ENCODE data around the gene ORM1.
"Not testable (repeated sequence)": the region's sequence is repeated elsewhere in the genome, so short reads cannot be mapped to it uniquely, and the experiment has no call there.

The ORM1 gene

GRCh38 chr9:114328357-114328820 is 5.5 kb downstream of the ORM1 start:
- DNase-seq = not testable (repeated sequence)

GRCh38 chr9:114328937-114329624 is 6.2 kb downstream of the ORM1 start:
- DNase-seq = not testable (repeated sequence)

GRCh38 chr9:114329625-114330022 is 6.7 kb downstream of the ORM1 start, which contains the start of gene ORM2:
Gene ORM2 (plus strand): TSS chr9:114329869. CDS start chr9:114329905, 36 bp downstream.
- not testable (repeated sequence) for DNase-seq

GRCh38 chr9:114330636-114331035 is 7.7 kb downstream of the ORM1 start:
- no peak for DNase-seq

DNA sequence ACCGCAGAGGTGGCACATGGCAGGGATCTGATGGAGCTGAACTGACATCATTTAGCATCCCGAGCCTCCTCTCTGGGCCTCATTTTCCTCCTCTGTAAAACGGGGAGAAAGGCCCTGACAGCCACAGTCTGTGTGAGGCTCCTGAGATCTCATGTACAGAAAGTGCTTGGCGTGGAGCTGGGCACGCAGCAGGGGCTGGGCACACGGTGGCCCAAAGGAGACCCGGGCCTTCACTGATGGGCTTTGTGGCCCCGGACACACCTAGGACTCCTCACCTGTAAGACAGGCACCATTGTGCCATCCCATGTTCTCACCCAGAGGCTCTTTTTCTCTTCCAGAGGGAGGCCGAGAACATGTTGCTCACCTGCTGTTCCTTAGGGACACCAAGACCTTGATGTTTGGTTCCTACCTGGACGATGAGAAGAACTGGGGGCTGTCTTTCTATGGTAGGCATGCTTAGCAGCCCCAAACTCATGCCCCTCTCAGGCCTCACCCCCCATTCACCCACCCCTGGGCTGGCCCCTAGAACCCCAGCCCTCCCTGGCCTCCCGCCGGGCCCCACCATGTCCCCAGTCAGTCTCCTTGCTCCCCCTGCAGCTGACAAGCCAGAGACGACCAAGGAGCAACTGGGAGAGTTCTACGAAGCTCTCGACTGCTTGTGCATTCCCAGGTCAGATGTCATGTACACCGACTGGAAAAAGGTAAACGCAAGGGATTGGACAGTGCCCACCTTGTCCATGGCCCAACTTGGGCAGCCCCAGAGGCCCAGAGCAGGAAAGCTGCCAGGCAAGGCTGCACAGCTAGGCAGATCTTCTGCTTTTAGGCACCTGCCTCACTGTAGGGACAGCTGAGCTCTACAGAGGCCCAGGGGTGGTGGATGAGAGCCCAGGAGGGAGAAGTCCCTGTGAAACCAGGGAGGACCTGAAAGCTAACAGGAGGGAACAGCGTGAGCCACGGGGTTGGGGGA is 8.6 kb downstream of the ORM1 start:
- DNase-seq = not testable (repeated sequence)

DNA sequence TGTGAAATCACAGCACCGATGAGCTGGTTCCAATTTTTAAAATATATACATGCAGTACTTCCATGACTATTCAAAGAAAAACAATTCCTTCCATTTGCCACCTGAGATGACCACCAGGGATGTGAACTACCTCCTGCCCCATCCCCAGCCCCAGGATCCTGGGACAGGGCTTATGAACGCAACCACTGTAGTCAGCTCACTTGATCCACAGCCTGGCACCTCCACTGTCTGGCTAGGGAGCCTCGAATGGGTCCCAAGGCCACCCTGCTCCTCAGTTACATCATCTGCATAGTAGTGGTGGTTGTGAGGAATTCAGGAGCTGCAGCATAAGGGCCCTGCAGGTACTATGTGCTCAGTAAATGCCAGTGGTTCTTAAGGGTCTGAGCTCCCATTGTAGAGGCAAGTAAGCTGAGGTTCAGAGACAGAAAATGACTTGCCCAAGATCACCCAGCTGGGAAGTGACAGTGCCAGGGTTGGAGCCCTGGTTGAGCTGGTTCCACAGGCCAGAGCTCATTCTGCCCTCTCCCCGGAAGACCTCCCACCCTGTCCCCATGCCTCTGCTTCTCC is 9.7 kb downstream of the ORM1 start:
- not testable (repeated sequence) for DNase-seq

DNA sequence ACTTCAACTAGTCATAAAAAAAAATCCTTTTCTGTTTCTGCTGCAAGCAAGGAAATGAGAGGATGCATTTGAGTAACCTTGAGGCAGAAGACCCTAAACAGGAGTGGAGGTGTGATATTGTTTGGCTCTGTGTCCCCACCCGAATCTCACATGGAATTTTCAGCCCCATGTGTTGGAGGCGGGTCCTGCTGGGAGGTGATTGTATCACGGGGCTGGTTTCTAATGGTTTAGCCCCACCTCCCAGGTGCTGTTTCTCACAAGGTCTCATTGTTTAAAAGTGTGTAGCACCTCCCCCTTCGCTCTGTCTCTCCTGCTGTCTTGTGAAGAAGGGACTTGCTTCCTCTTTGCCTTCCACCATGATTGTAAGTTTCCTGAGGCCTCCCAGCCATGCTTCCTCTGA is 10.8 kb downstream of the ORM1 start:
- not testable (repeated sequence) for DNase-seq

DNA sequence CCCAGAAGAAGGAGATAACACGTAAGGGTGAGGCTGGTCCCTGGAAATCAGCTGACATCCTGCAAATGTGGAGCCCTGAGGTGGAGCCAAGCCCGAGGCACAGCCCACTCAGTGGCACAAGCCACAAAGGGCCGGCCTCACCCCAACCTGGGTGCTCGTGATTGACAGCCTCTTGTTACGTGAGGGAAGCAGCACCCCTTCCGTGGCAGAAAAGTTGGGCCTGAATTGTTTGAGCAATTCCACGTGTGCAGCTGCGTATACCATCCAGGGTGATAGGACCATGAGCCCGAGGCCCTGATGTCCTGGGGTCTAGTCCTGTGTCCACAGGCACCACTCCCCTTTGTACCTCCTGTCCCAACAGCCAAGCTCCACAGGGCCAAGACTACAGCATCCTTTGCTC is 11.6 kb downstream of the ORM1 start:
- no peak for DNase-seq

GRCh38 chr9:114335745-114336144 is 12.8 kb downstream of the ORM1 start:
- DNase-seq = no peak

GRCh38 chr9:114336157-114336556 is 13.3 kb downstream of the ORM1 start:
- DNase-seq = no peak

DNA sequence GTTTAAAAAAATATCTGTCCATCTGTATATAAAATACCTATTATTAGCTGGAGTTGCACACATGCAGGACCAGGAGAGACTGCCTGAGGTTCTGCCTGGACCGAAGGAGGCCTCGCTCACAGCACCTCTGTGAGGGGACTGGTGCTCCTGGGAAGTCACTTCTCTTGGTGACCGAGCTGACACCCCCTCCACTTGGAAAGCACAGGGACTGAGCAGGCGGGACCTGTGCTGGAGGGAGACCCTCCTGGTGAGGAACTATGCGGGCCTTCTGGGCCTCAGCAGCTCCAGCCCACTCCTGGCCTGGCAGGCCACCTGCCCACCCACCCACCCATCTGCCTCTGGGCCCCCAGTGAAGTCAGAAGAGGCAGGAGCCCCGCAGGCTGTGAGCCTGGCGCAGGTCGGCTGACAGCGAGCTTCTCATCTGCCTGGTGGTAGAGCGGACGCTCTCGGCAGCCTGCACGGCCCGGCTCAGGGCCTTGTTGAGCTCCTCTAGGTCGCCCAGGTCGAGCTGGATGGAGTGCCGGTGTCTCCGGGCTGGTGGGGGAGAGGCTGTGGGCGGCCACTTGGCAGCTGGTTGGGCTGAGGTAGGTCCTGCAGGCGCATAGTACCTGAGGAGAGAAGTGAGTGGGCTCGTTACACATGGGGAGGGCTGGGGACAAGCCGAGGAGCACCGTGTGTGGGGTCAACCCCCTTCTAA is 13.9 kb downstream of the ORM1 start:
- no peak for DNase-seq

GRCh38 chr9:114338187-114338586 is 15.3 kb downstream of the ORM1 start:
- DNase-seq = no peak

DNA sequence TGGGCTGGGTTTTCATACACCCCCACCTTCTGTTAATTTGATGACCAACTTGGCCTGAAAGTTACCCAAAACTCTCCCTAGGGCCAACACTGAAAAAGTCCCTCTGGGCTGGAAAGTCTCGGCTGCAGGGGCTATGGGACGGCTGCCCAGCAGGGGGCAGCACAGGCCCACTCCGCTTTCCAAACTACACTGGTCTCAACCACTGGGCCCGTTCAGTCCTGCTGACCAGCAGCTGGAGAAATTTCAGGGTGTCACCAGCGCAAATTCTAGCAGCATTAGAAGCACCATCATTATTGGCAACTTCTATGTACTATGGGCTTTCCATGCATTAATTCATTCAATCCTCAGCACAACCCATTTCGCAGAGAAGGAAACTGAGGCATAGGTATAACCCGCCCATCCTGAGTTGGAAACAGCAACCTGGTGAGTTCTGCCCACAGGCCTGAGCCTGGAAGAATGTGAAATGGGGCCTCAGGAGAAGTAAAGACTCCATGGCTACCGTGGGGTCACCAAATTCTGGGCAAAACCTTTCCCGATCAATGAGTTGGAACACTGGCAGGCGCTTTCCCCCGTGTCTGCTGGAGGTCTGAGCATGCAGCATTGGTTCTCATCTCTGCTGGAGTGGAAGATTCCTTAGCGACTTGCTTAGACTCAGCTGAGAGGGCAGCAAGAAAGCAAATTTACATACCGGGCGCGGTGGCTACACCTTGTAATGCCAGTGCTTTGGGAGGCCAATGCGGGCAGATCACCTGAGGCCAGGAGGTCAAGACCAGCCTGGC is 16.4 kb downstream of the ORM1 start:
- no peak for DNase-seq

GRCh38 chr9:114341152-114341830 is 18.4 kb downstream of the ORM1 start:
- DNase-seq = no peak

DNA sequence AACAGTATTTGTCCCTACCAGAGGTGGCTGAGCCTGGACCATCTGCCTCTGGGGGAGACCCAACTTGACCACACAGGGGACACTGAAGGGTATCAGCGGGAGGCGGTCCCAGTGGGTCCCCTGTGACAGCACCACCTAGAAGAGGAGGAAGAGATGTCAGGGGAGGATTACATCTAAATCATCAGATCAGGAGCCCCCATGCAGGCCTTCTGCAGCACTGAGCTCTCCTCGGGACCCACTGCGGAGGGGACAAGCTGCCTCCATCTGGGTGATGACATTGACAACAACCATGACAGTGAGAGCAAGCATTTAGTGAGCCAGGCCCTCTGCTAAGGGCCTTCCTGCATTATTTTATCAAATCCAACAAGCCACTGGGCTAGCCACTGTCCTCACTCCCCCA is 19.1 kb downstream of the ORM1 start:
- DNase-seq = no peak

DNA sequence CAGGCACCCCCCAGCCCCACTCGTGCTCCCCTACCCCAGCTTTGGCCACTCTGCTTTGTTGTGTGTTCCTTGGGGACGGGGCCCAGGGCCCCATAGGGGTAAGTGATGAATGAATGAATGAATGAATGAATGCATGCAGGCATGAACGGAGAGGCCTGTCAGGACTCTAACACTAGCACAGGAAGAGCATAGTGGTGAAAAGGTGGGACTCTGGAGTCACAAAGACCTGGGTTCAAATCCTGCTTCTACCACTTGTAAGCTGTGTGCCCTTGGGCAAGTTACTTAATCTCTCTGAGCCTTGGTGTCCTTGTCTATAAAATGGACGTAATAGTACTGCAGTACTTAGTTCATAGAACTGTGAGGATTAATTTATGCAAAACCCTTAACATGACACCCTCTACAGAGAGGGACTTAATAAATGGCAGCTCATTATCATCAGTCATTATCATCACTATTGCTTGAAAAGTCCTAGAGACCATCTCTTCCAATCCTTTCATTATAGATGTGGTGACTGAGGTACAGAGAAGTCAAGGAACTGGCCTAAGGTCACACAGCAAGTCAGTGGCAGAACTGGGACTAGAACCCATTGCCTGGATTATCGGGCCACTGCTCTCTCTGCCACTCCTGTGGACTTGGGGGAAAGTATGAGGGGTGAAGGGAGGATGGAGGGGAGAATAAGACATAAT is 20.0 kb downstream of the ORM1 start:
- no peak for DNase-seq

GRCh38 chr9:114343471-114344187 is 20.7 kb downstream of the ORM1 start:
- DNase-seq = no peak

DNA sequence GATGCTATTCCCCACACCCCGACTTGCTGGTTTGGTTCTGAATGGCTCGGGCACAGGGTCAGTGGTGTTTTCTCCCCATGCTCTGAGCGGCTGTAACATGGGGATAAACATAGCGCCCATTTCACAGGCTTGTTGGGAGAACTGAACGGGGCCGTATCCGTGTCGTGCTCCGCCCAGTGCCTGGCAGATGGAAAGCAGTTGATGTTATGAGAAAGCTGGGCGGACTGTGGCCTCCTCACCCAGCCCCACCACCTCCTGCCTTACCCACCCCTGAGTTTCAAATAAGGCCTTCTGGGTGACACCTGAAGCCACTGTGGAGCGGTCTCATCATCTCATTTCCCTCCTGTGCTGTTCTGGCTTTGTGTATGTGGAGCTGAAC is 21.3 kb downstream of the ORM1 start:
- DNase-seq = no peak

GRCh38 chr9:114344692-114345091 is 21.8 kb downstream of the ORM1 start:
- DNase-seq = no peak

DNA sequence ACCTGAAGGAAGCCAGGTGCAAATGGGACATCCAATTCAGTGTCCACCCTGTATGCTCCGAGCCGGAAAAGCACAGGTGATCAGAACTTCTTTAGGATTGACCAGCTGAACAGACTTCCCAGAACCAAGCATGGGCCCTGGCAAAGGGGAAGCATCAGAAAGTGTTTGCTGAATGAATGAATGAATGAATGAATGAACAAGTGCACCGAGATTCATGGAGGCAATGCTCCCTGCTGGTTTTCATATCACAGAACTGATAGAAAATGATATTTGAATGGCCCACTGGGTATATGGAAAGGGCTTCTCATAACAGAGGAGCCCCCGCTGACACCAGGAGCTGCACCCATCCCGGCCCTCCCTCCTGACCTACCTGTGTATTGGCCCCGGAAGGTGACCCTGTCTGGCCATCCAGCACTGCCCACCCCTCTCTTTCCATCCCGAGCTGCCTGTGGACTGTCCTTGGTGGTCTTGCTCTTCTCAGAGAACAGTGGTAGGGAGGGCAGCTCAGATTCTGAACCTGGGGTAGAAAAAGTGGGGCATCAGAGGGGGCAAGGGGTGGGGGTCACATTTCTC is 22.7 kb downstream of the ORM1 start:
- no peak for DNase-seq
